ENCODE data around the gene SRP54. TPM values are rescaled to one million over a fixed set of nuclear protein-coding genes. Genes with fewer than 3 reads are reported as not detected.

Gene SRP54
- total and polyA plus RNA-seq, 2 of the 13 experiments (the other 11 are each of a cell fraction or from before 2014, with no cell fraction given), result 42.2 to 207 TPM

GRCh38 chr14:34982421-34983147, at the start of gene SRP54 (continued):
- peak; percentile 91 for TF ChIP-seq PTBP1 (IDR thresholded peaks at IDR 0.05; ENCODE audit: low read depth, low read length, poor library complexity, severe bottlenecking)
- peak; percentile 41; the same call in 1 of the 2 replicates for TF ChIP-seq ZNF644 (CRISPR knock-in tag; IDR thresholded peaks at IDR 0.05; ENCODE audit: low read depth)
- TF ChIP-seq KDM2A (CRISPR knock-in tag; IDR thresholded peaks at IDR 0.05; ENCODE audit: borderline replicate concordance, low read depth), result peak; percentile 97
- TF ChIP-seq ZNF318 (CRISPR knock-in tag; IDR thresholded peaks at IDR 0.05), result no peak; the same call in 1 of the 2 replicates
- TF ChIP-seq ZUFSP (CRISPR knock-in tag; IDR thresholded peaks at IDR 0.05; ENCODE audit: borderline replicate concordance), result no peak
- peak; percentile 81 for TF ChIP-seq ZMYM3 (CRISPR knock-in tag; IDR thresholded peaks at IDR 0.05)
- peak; percentile 73 for TF ChIP-seq ZNF552 (CRISPR knock-in tag; IDR thresholded peaks at IDR 0.05; ENCODE audit: borderline replicate concordance)
- no peak for TF ChIP-seq TCF7L2 (IDR thresholded peaks at IDR 0.05; ENCODE audit: low read depth, low read length)
- TF ChIP-seq FOSL2 (CRISPR knock-in tag; IDR thresholded peaks at IDR 0.05), result peak; percentile 68
- peak; percentile 99 for TF ChIP-seq ZNF615 (CRISPR knock-in tag; IDR thresholded peaks at IDR 0.05; ENCODE audit: borderline replicate concordance)
- TF ChIP-seq ZNF530 (CRISPR knock-in tag; IDR thresholded peaks at IDR 0.05; ENCODE audit: low read depth), result no peak
- peak; percentile 78 for TF ChIP-seq ZNF362 (CRISPR knock-in tag; IDR thresholded peaks at IDR 0.05; ENCODE audit: borderline replicate concordance)
